MM.1S (cell line): ENCODE data around the gene EPN2.

Source experiments
- DNase-seq: peaks from one replicate; pipeline ENCODE4 v3.0.0-alpha.2; 2015
- H2AFZ ChIP-seq: fragments of 300-600 bp; sonication (generic); 2 replicates; pipeline ENCODE4 v1.6.0; 2016; ENCODE audit warnings: antibody characterized with exemption, low read length
- H3F3A ChIP-seq: fragments of 300-600 bp; sonication (generic); 2 replicates; pipeline ENCODE4 v1.6.1; 2016; ENCODE audit warnings: mild to moderate bottlenecking, antibody characterized with exemption, low read length, moderate library complexity, mixed read lengths; ENCODE audit not compliant: insufficient read depth
- H3K27ac ChIP-seq: fragments of 300-600 bp; sonication (generic); 2 replicates; pipeline ENCODE4 v1.5.1; 2016; ENCODE audit warnings: mild to moderate bottlenecking, low read length
- H3K27me3 ChIP-seq: fragments of 300-600 bp; sonication (generic); replicated peaks from 2 replicates; pipeline ENCODE4 v1.6.0; 2016; ENCODE audit warnings: low read length; ENCODE audit not compliant: insufficient read depth
- H3K36me3 ChIP-seq: fragments of 300-600 bp; sonication (generic); replicated peaks from 2 replicates; pipeline ENCODE4 v1.6.1; 2016; ENCODE audit warnings: mild to moderate bottlenecking, low read length, mixed read lengths; ENCODE audit not compliant: insufficient read depth
- H3K4me1 ChIP-seq: fragments of 300-600 bp; sonication (generic); 2 replicates; pipeline ENCODE4 v1.6.1; 2016; ENCODE audit warnings: low read length, mixed read lengths
- H3K4me2 ChIP-seq: fragments of 300-600 bp; sonication (generic); 2 replicates; pipeline ENCODE4 v1.6.0; 2016; ENCODE audit warnings: low read depth, low read length
- H3K4me3 ChIP-seq: fragments of 300-600 bp; sonication (generic); 2 replicates; pipeline ENCODE4 v1.5.1; 2016; ENCODE audit warnings: low read length, mixed read lengths
- H3K79me2 ChIP-seq: fragments of 300-600 bp; sonication (generic); 2 replicates; pipeline ENCODE4 v1.6.1; 2016; ENCODE audit warnings: mixed run types, low read length, mixed read lengths
- H3K9ac ChIP-seq: fragments of 300-600 bp; sonication (generic); 2 replicates; pipeline ENCODE4 v1.6.1; 2016; ENCODE audit warnings: low read length, mixed read lengths
- H3K9me2 ChIP-seq: fragments of 300-600 bp; sonication (generic); replicated peaks from 2 replicates; pipeline ENCODE4 v1.6.1; 2016; ENCODE audit warnings: mild to moderate bottlenecking, low read length, mixed read lengths; ENCODE audit not compliant: insufficient read depth
- H3K9me3 ChIP-seq: fragments of 300-600 bp; sonication (generic); replicated peaks from 2 replicates; pipeline ENCODE4 v1.6.1; 2016; ENCODE audit warnings: mild to moderate bottlenecking, low read length, mixed read lengths; ENCODE audit not compliant: insufficient read depth
- H4K20me1 ChIP-seq: fragments of 300-600 bp; sonication (generic); 2 replicates; pipeline ENCODE4 v1.6.1; 2016; ENCODE audit warnings: mild to moderate bottlenecking, low read length, moderate library complexity, mixed read lengths; ENCODE audit not compliant: insufficient read depth
- EZH2 ChIP-seq: fragments of 300-600 bp; sonication (generic); optimal IDR thresholded peaks from 2 replicates; pipeline ENCODE3; 2017; ENCODE audit warnings: low read depth, mild to moderate bottlenecking, antibody characterized with exemption, low read length, mixed read lengths
- EZH2phosphoT487 ChIP-seq: fragments of 300-600 bp; sonication (generic); IDR thresholded peaks from 2 replicates; pipeline ENCODE4 v1.6.1; 2018; ENCODE audit warnings: antibody characterized with exemption, low read length
- TF ChIP-seq, protein P1 (sequence below): fragments of 300-600 bp; sonication (generic); IDR thresholded peaks from 2 replicates; pipeline ENCODE4 v1.5.1; 2016; ENCODE audit warnings: antibody characterized with exemption, low read length, mixed read lengths

Gene EPN2

DNA sequence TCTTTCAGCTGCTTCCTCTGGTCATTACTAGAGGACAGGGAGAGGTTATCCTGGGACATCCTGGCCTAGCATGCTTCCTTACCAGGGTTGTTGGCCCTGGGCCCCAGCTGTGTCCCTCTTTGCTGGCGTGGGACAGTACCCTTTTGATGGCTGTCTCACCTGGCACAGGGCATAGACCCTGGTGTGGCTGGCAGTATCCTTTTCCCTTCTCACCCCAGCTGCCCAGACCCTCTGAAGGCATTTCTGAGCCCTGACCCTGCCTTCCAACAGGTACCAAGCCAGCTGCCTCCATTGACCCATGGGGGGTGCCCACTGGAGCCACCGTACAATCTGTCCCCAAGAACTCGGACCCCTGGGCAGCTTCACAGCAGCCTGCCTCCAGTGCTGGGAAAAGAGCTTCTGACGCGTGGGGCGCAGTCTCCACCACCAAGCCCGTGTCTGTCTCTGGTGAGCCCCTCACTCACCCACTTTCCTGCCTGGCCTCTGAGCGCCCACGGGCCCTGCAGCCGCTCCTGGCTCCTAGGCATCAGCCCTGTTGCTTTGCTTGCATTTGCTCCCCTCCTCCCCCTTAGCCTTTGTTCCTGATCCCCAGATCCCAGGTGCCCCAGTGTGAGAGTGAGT is 91.4 kb downstream of the EPN2 start:
- no peak overlapping the region for H2AFZ ChIP-seq
- no peak for DNase-seq
- H3K4me1 ChIP-seq = no peaks in the 10 kb centered on the region
- no peaks in the 10 kb centered on the region for H3F3A ChIP-seq
- TF ChIP-seq EZH2phosphoT487 (no peak), EZH2 (no peak)
- TF ChIP-seq, protein P1, sequence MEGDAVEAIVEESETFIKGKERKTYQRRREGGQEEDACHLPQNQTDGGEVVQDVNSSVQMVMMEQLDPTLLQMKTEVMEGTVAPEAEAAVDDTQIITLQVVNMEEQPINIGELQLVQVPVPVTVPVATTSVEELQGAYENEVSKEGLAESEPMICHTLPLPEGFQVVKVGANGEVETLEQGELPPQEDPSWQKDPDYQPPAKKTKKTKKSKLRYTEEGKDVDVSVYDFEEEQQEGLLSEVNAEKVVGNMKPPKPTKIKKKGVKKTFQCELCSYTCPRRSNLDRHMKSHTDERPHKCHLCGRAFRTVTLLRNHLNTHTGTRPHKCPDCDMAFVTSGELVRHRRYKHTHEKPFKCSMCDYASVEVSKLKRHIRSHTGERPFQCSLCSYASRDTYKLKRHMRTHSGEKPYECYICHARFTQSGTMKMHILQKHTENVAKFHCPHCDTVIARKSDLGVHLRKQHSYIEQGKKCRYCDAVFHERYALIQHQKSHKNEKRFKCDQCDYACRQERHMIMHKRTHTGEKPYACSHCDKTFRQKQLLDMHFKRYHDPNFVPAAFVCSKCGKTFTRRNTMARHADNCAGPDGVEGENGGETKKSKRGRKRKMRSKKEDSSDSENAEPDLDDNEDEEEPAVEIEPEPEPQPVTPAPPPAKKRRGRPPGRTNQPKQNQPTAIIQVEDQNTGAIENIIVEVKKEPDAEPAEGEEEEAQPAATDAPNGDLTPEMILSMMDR = no peak
- H3K9me3 ChIP-seq = no peaks in the 10 kb centered on the region
- H4K20me1 ChIP-seq = no peaks in the 10 kb centered on the region
- no peaks in the 10 kb centered on the region for H3K79me2 ChIP-seq
- H3K9ac ChIP-seq = no peak overlapping the region
- H3K9me2 ChIP-seq = no peaks in the 10 kb centered on the region
- H3K27ac ChIP-seq = no peak overlapping the region
- no peaks in the 10 kb centered on the region for H3K27me3 ChIP-seq
- H3K36me3 ChIP-seq = no peaks in the 10 kb centered on the region
- no peak overlapping the region for H3K4me2 ChIP-seq
- H3K4me3 ChIP-seq = no peak overlapping the region

GRCh38 chr17:19329136-19329535 is 92.0 kb downstream of the EPN2 start:
- Histone ChIP-seq H3K4me3 (no peak overlapping the region), H3K4me1 (no peaks in the 10 kb centered on the region), H3K9me3 (no peaks in the 10 kb centered on the region), H3K27ac (no peak overlapping the region), H4K20me1 (no peaks in the 10 kb centered on the region), H2AFZ (no peak overlapping the region), H3K4me2 (no peak overlapping the region), H3F3A (no peaks in the 10 kb centered on the region), H3K79me2 (no peaks in the 10 kb centered on the region), H3K9ac (no peak overlapping the region), H3K27me3 (no peaks in the 10 kb centered on the region), H3K9me2 (no peaks in the 10 kb centered on the region), H3K36me3 (no peaks in the 10 kb centered on the region)
- DNase-seq = no peak
- TF ChIP-seq EZH2phosphoT487 (no peak), EZH2 (no peak)
- TF ChIP-seq, protein P1 = no peak

DNA sequence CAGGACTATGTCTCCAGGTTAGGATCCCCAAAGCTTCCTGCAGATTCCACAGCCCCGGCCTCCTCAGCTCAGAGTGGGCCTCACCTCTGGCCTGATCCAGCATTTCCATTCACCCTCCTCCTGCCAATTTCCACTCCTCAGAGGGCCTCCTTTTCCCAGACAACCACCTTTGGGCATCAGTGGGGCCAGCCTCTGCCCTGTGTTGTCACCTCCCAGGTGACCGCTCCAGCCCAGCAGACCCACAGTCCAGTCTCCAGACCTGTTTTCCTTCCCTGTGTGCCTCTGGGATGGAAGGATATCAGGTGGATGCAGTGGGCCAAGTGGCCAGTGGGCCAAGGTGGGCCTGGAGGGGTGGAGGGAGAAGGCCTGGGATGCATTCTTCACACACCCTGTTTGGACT is 92.7 kb downstream of the EPN2 start:
- Histone ChIP-seq H3K36me3 (no peaks in the 10 kb centered on the region), H3K27ac (no peak overlapping the region), H3K9ac (no peak overlapping the region), H3K9me2 (no peaks in the 10 kb centered on the region), H3K9me3 (no peaks in the 10 kb centered on the region), H3F3A (no peaks in the 10 kb centered on the region), H4K20me1 (no peaks in the 10 kb centered on the region), H3K27me3 (no peaks in the 10 kb centered on the region), H2AFZ (no peak overlapping the region), H3K4me2 (no peak overlapping the region), H3K4me3 (no peak overlapping the region), H3K4me1 (no peaks in the 10 kb centered on the region), H3K79me2 (no peaks in the 10 kb centered on the region)
- TF ChIP-seq EZH2phosphoT487 (no peak), EZH2 (no peak)
- TF ChIP-seq, protein P1 = no peak
- no peak for DNase-seq
